IMR-90 (cell line): ENCODE measurements around the gene RSPO4. TPM values are rescaled to one million over a fixed set of nuclear protein-coding genes. Genes with fewer than 3 reads are reported as not detected.

Experiments used
- ATAC-seq: fragments of 200-7000 bp; cut with Tn5 transposase; 2 replicates; pipeline ENCODE4 v1.9.1; 2020; ENCODE audit warnings: low read depth, mild to moderate bottlenecking, moderate library complexity
- BruUV-seq: library from RNA; stranded (reverse); fragments of 400-500 nt; replicated peaks from 2 replicates; lab custom pipeline; 2021; lab: Mats Ljungman, UMichigan
- CTCF ChIA-PET: fragments of 300-600 bp; formaldehyde crosslinking; extraction: SDS; loops from one replicate; lab custom pipeline; 2021; ENCODE audit warnings: antibody characterized with exemption; lab: Yijun Ruan, JAX
- POLR2A ChIA-PET: fragments of 300-600 bp; sonication (Branson Sonifier 250); formaldehyde crosslinking; loops from one replicate; lab custom pipeline; 2022; ENCODE audit warnings: antibody characterized with exemption; ENCODE audit not compliant: unreplicated experiment; lab: Charles Lee
- DNase-seq: peaks from one replicate; pipeline ENCODE4 v3.0.0; 2013
- H2AFZ ChIP-seq: replicated peaks from 2 replicates; pipeline ENCODE3; 2013; ENCODE audit warnings: low read length, mild to moderate bottlenecking; ENCODE audit not compliant: poor library complexity
- H2AK5ac ChIP-seq: 2 replicates; pipeline ENCODE4 v1.6.1; 2013; ENCODE audit warnings: low read depth, low read length, inconsistent platforms
- H2AK9ac ChIP-seq: replicated peaks from 2 replicates; pipeline ENCODE3; 2013; ENCODE audit warnings: mild to moderate bottlenecking, low read depth, low read length, moderate library complexity; ENCODE audit not compliant: poor library complexity
- H2BK120ac ChIP-seq: 2 replicates; pipeline ENCODE4 v1.6.1; 2013; ENCODE audit warnings: low read depth, low read length, inconsistent platforms
- H2BK15ac ChIP-seq: 3 replicates; pipeline ENCODE4 v1.6.1; 2013; ENCODE audit warnings: low read depth, low read length, inconsistent platforms
- H2BK20ac ChIP-seq: 2 replicates; pipeline ENCODE4 v1.6.1; 2013; ENCODE audit warnings: low read depth, mild to moderate bottlenecking, inconsistent platforms, low read length, moderate library complexity
- H2BK5ac ChIP-seq: 2 replicates; pipeline ENCODE4 v1.6.1; 2013; ENCODE audit warnings: mild to moderate bottlenecking, low read depth, low read length, inconsistent platforms; ENCODE audit not compliant: poor library complexity, severe bottlenecking
- H3K14ac ChIP-seq: replicated peaks from 2 replicates; pipeline ENCODE4 v1.6.1; 2013; ENCODE audit warnings: low read depth, low read length, inconsistent platforms
- H3K18ac ChIP-seq: 2 replicates; pipeline ENCODE4 v1.6.1; 2013; ENCODE audit warnings: low read depth, low read length, control low read depth
- H3K23ac ChIP-seq: 2 replicates; pipeline ENCODE4 v1.6.1; 2013; ENCODE audit warnings: low read depth, low read length, inconsistent platforms
- H3K27ac ChIP-seq: 2 replicates; pipeline ENCODE4 v1.5.1; 2013; ENCODE audit warnings: mild to moderate bottlenecking, control low read depth, low read length; ENCODE audit not compliant: insufficient read depth
- H3K27me3 ChIP-seq: 2 replicates; pipeline ENCODE4 v1.6.1; 2013; ENCODE audit warnings: low read length; ENCODE audit not compliant: control insufficient read depth, insufficient read depth
- H3K36me3 ChIP-seq: 2 replicates; pipeline ENCODE4 v1.6.1; 2013; ENCODE audit warnings: low read length, mixed read lengths; ENCODE audit not compliant: control insufficient read depth, insufficient read depth
- H3K4ac ChIP-seq: 2 replicates; pipeline ENCODE4 v1.6.1; 2013; ENCODE audit warnings: low read depth, low read length, inconsistent platforms
- H3K4me1 ChIP-seq: 2 replicates; pipeline ENCODE4 v1.6.1; 2013; ENCODE audit warnings: low read length, mixed read lengths; ENCODE audit not compliant: control insufficient read depth, insufficient read depth
- H3K4me2 ChIP-seq: 2 replicates; pipeline ENCODE4 v1.6.1; 2013; ENCODE audit warnings: low read depth, mild to moderate bottlenecking, control low read depth, low read length, moderate library complexity
- H3K4me3 ChIP-seq: 2 replicates; pipeline ENCODE4 v1.5.1; 2013; ENCODE audit warnings: low read depth, mild to moderate bottlenecking, control low read depth, low read length, moderate library complexity; ENCODE audit not compliant: insufficient read depth
- H3K56ac ChIP-seq: 2 replicates; pipeline ENCODE4 v1.6.1; 2013; ENCODE audit warnings: low read length, inconsistent platforms; ENCODE audit not compliant: insufficient read depth; ENCODE audit errors: extremely low read depth
- H3K79me1 ChIP-seq, 2 experiments: 2 replicates each; pipeline ENCODE4 v1.6.1; 2013; ENCODE audit warnings: low read length in 2 of 2, inconsistent platforms in 1 of 2, low read depth in 1 of 2
- H3K9ac ChIP-seq: 2 replicates; pipeline ENCODE4 v1.6.1; 2013; ENCODE audit warnings: low read depth, low read length, control low read depth
- H3K9me1 ChIP-seq: 2 replicates; pipeline ENCODE4 v1.6.1; 2013; ENCODE audit warnings: low read length, inconsistent platforms; ENCODE audit not compliant: insufficient read depth
- H3K9me3 ChIP-seq: 2 replicates; pipeline ENCODE4 v1.6.1; 2013; ENCODE audit warnings: low read length; ENCODE audit not compliant: control insufficient read depth, insufficient read depth
- H4K20me1 ChIP-seq: 2 replicates; pipeline ENCODE4 v1.6.1; 2013; ENCODE audit warnings: low read length, inconsistent platforms; ENCODE audit not compliant: insufficient read depth
- H4K5ac ChIP-seq: 2 replicates; pipeline ENCODE4 v1.6.1; 2013; ENCODE audit warnings: mild to moderate bottlenecking, low read depth, low read length, control low read depth
- H4K8ac ChIP-seq, 2 experiments: 2 replicates each; pipeline ENCODE4 v1.6.1; 2013; ENCODE audit warnings: low read depth in 2 of 2, low read length in 2 of 2, control low read depth in 1 of 2, inconsistent platforms in 1 of 2
- H4K91ac ChIP-seq: 2 replicates; pipeline ENCODE4 v1.6.1; 2013; ENCODE audit warnings: low read depth, low read length, inconsistent platforms; ENCODE audit not compliant: insufficient read depth
- BHLHE40 ChIP-seq: fragments of 150-350 bp; IDR thresholded peaks from 2 replicates; pipeline ENCODE4 v1.6.1; 2016; ENCODE audit warnings: mild to moderate bottlenecking, low read depth, low read length
- CEBPB ChIP-seq: IDR thresholded peaks from 2 replicates; pipeline ENCODE4 v1.6.1; 2012; ENCODE audit warnings: low read depth, low read length, improper control_type of control experiment
- CHD1 ChIP-seq: IDR thresholded peaks from 2 replicates; pipeline ENCODE4 v1.6.1; 2012; ENCODE audit warnings: low read depth, low read length, improper control_type of control experiment
- FOS ChIP-seq: fragments of 150-350 bp; IDR thresholded peaks from 2 replicates; pipeline ENCODE4 v1.6.1; 2016; ENCODE audit warnings: low read depth, low read length
- MAZ ChIP-seq: IDR thresholded peaks from 2 replicates; pipeline ENCODE4 v1.6.1; 2012; ENCODE audit warnings: low read depth, mild to moderate bottlenecking, low read length, improper control_type of control experiment, moderate library complexity, borderline replicate concordance
- POLR2A ChIP-seq: IDR thresholded peaks from 2 replicates; pipeline ENCODE4 v1.6.1; 2012; ENCODE audit warnings: mild to moderate bottlenecking, low read depth, low read length
- RCOR1 ChIP-seq: IDR thresholded peaks from 2 replicates; pipeline ENCODE4 v1.6.1; 2012; ENCODE audit warnings: mild to moderate bottlenecking, low read length, improper control_type of control experiment; ENCODE audit not compliant: insufficient replicate concordance
- RFX5 ChIP-seq: IDR thresholded peaks from 2 replicates; pipeline ENCODE4 v1.8.0; 2012; ENCODE audit warnings: low read depth, mild to moderate bottlenecking, low read length, moderate library complexity
- SMC3 ChIP-seq: fragments of 150-350 bp; IDR thresholded peaks from 2 replicates; pipeline ENCODE4 v1.6.1; 2016; ENCODE audit warnings: low read depth, mild to moderate bottlenecking, antibody characterized with exemption, low read length, moderate library complexity
- WGBS, 2 experiments: methylation state at CpG; one replicate each; pipeline versions ENCODE4 v1.1.5 to v1.1.7; 2013; ENCODE audit warnings: missing lambda C conversion rate in 2 of 2; ENCODE audit not compliant: insufficient read length in 1 of 2; ENCODE audit errors: extremely low coverage in 2 of 2; 5-methylcytosine and 5-hydroxymethylcytosine counted together
- dilution Hi-C: fragments of 300-500 bp; cut with HindIII; formaldehyde crosslinking; loops from one replicate; pipeline ENCODE4 v1.14.3; 2018; ENCODE audit warnings: low sequenced_read_pairs; ENCODE audit not compliant: unreplicated experiment
- in situ Hi-C: fragments of 300-500 bp; cut with MboI; formaldehyde crosslinking; loops from 3 replicates; pipeline ENCODE4 v1.14.3; 2019; ENCODE audit warnings: low sequenced_read_pairs, inconsistent platforms, mixed read lengths
- intact Hi-C: fragments of 100-400 bp; cut with micrococcal nuclease; formaldehyde crosslinking; loops from 2 replicates; pipeline ENCODE4 v1.10.0; 2022
- polyA plus RNA-seq, 3 experiments: library from polyadenylated mRNA; depleted of rRNA; stranded (reverse); fragments of >200 nt; gene quantifications; 2 replicates each; pipeline ENCODE4 v1.2.3, GENCODE V29; 2012; ENCODE audit warnings: low replicate concordance in 1 of 3
- total RNA-seq: library from RNA; depleted of rRNA; stranded (reverse); fragments of >200 nt; gene quantifications from 2 replicates; pipeline ENCODE4 v1.2.3, GENCODE V29; 2012
- TF ChIP-seq, protein P1 (sequence below): conservative IDR thresholded peaks from 2 replicates; pipeline ENCODE4 v1.5.1; 2012; ENCODE audit warnings: mild to moderate bottlenecking, low read depth, low read length, improper control_type of control experiment
- TF ChIP-seq, protein P2 (sequence below): fragments of 150-350 bp; IDR thresholded peaks from 2 replicates; pipeline ENCODE4 v1.6.1; 2017; ENCODE audit warnings: mild to moderate bottlenecking, antibody characterized with exemption, low read length, low read depth
- TF ChIP-seq, protein P3 (sequence below): fragments of 150-350 bp; IDR thresholded peaks from 2 replicates; pipeline ENCODE4 v1.6.1; 2016; ENCODE audit warnings: low read depth, mild to moderate bottlenecking, low read length, moderate library complexity, borderline replicate concordance

The RSPO4 gene
- total and polyA plus RNA-seq, 2 of the 4 experiments (the other 2 are of a cell fraction) = not detected

DNA sequence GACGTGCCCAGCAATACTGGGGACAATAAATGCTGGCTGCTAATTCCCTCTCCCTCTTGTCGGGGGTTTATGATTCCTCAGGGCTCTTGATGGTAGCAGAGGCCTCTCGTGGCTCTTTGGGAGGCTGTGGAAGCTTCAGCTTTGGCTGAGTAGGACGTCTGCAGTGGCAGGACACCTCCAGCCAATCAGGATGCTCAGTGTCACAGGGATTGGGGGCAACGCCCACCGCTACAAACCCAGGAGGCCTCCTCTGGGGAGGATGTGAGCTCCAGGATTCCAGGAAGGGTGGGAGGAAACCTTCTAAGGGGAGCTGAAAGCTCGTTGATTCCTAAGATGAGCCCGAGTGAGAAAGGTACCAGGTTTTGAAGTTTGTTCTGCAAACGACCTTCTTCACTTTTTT is 19.4 kb downstream of the RSPO4 start:
- DNase-seq (no peak), ATAC-seq (no peak)
- in situ Hi-C loops (no loop called here), dilution Hi-C loops (no loop called here), intact Hi-C loops (no loop called here)
- Histone ChIP-seq H3K56ac (no peak overlapping the region), H4K8ac (no peak overlapping the region), H2AFZ (no peak overlapping the region), H2AK5ac (no peak overlapping the region), H2BK15ac (no peak overlapping the region), H3K9me3 (no peaks in the 10 kb centered on the region), H4K20me1 (no peaks in the 10 kb centered on the region), H3K27ac (no peak overlapping the region), H2AK9ac (no peak overlapping the region), H2BK20ac (no peak overlapping the region), H2BK120ac (no peak overlapping the region), H3K4me2 (no peak overlapping the region), H4K91ac (no peak overlapping the region), H3K36me3 (no peaks in the 10 kb centered on the region), H3K27me3 (peaks cover 3% of the 10 kb centered on the region), H3K9ac (no peak overlapping the region), H3K23ac (no peak overlapping the region), H4K5ac (no peak overlapping the region), H3K79me1 (no peaks in the 10 kb centered on the region), H3K4me3 (no peak overlapping the region), H3K9me1 (no peaks in the 10 kb centered on the region), H2BK5ac (no peak overlapping the region), H3K14ac (no peak overlapping the region), H3K4me1 (no peaks in the 10 kb centered on the region), H3K4ac (no peak overlapping the region), H3K18ac (no peak overlapping the region)
- POLR2A ChIA-PET = no interaction called here
- CTCF ChIA-PET = no interaction called here
- WGBS, 2 experiments = 5% methylated on average over 3 of the region's 9 CpGs; no CpG with 5 or more reads in 1 of the 2 experiments
- no TSS peak for BruUV-seq
- no peak for TF ChIP-seq CEBPB
- TF ChIP-seq MAZ = no peak
- TF ChIP-seq, protein P1, sequence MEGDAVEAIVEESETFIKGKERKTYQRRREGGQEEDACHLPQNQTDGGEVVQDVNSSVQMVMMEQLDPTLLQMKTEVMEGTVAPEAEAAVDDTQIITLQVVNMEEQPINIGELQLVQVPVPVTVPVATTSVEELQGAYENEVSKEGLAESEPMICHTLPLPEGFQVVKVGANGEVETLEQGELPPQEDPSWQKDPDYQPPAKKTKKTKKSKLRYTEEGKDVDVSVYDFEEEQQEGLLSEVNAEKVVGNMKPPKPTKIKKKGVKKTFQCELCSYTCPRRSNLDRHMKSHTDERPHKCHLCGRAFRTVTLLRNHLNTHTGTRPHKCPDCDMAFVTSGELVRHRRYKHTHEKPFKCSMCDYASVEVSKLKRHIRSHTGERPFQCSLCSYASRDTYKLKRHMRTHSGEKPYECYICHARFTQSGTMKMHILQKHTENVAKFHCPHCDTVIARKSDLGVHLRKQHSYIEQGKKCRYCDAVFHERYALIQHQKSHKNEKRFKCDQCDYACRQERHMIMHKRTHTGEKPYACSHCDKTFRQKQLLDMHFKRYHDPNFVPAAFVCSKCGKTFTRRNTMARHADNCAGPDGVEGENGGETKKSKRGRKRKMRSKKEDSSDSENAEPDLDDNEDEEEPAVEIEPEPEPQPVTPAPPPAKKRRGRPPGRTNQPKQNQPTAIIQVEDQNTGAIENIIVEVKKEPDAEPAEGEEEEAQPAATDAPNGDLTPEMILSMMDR = no peak
- no peak for TF ChIP-seq FOS
- TF ChIP-seq POLR2A = no peak
- TF ChIP-seq RFX5 = no peak
- TF ChIP-seq BHLHE40 = no peak
- no peak for TF ChIP-seq CHD1
- TF ChIP-seq, protein P2, sequence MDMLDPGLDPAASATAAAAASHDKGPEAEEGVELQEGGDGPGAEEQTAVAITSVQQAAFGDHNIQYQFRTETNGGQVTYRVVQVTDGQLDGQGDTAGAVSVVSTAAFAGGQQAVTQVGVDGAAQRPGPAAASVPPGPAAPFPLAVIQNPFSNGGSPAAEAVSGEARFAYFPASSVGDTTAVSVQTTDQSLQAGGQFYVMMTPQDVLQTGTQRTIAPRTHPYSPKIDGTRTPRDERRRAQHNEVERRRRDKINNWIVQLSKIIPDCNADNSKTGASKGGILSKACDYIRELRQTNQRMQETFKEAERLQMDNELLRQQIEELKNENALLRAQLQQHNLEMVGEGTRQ = no peak
- TF ChIP-seq SMC3 = no peak
- no peak for TF ChIP-seq RCOR1
- TF ChIP-seq, protein P3, sequence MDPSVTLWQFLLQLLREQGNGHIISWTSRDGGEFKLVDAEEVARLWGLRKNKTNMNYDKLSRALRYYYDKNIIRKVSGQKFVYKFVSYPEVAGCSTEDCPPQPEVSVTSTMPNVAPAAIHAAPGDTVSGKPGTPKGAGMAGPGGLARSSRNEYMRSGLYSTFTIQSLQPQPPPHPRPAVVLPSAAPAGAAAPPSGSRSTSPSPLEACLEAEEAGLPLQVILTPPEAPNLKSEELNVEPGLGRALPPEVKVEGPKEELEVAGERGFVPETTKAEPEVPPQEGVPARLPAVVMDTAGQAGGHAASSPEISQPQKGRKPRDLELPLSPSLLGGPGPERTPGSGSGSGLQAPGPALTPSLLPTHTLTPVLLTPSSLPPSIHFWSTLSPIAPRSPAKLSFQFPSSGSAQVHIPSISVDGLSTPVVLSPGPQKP = no peak
